Mucosa of stomach (tissue), 1 donor: Measurements from ENCODE around the gene CDCA7L.
"Not testable (repeated sequence)": the region's sequence is repeated elsewhere in the genome, so short reads cannot be mapped to it uniquely, and the experiment has no call there.

Experiments used
- H3K27me3 ChIP-seq: one replicate; pipeline ENCODE4 v1.7.0; 2013; ENCODE audit warnings: mild to moderate bottlenecking, low read length; ENCODE audit not compliant: control insufficient read depth, insufficient read depth
- H3K36me3 ChIP-seq: one replicate; pipeline ENCODE4 v1.7.0; 2013; ENCODE audit warnings: low read length; ENCODE audit not compliant: control insufficient read depth, insufficient read depth
- H3K4me1 ChIP-seq: one replicate; pipeline ENCODE4 v1.7.0; 2013; ENCODE audit warnings: mild to moderate bottlenecking, low read length; ENCODE audit not compliant: control insufficient read depth, insufficient read depth
- H3K4me3 ChIP-seq: one replicate; pipeline ENCODE4 v1.7.0; 2013; ENCODE audit warnings: low read length
- H3K9ac ChIP-seq: one replicate; pipeline ENCODE4 v1.7.0; 2013; ENCODE audit warnings: mild to moderate bottlenecking, low read length, moderate library complexity
- H3K9me3 ChIP-seq: one replicate; pipeline ENCODE4 v1.7.0; 2013; ENCODE audit warnings: mild to moderate bottlenecking, low read length, moderate library complexity; ENCODE audit not compliant: control insufficient read depth
- donor health status: Pancreatic carcinoma.

CDCA7L gene

DNA sequence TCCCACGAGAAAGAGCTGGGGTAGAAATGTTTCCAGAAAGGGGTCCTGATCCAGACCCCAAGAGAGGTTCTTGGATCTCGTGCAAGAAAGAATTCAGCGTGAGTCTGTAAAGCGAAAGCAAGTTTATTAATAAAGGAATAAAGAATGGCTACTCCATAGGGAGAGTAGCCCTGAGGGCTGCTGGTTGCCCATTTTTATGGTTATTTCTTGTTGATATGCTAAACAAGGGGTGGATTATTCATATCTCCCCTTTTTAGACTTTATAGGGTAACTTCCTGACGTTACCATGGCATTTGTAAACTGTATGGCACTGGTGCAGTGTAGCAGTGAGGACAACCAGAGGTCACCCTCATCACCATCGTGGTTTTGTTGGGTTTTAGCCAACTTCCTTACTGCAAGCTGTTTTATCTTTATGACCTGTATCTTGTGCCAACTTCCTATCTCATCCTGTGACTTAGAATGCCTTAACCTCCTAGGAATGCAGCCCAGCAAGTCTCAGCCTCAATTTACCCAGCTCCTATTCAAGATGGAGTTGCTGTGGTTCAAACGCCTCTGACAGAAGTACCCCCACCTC is 80.0 kb downstream of the CDCA7L start:
- H3K9ac ChIP-seq, H3K36me3 ChIP-seq, H3K4me3 ChIP-seq, H3K9me3 ChIP-seq, H3K27me3 ChIP-seq, H3K4me1 ChIP-seq: not testable (repeated sequence)

DNA sequence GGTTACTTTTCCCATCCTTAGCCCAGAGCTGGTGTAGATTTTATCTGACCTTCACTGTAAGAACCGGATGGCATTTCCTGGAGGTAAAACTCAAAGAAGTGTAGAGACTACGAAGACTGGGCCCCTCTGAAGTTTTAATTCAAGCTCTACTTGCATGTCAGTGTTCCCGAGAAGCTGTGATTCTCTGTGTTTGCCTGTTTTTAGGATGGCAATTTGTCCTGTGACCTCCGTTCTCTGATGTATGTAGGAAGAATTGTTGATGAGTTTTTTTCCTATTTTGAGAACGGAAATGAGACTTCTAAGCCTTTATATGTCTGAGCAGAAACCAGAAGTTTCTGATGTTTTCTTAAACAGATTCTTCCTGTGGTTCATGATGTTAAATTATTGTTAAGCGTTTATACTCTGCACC is 94.1 kb downstream of the CDCA7L start:
- Histone ChIP-seq H3K27me3 (no peaks in the 10 kb centered on the region), H3K36me3 (no peaks in the 10 kb centered on the region), H3K9ac (no peak overlapping the region), H3K4me1 (no peaks in the 10 kb centered on the region), H3K4me3 (no peak overlapping the region), H3K9me3 (no peaks in the 10 kb centered on the region)
